Loucy (cell line): ENCODE measurements around the gene TIGIT.

Experiments
- EZH2phosphoT487 ChIP-seq: fragments of 200-600 bp; IDR thresholded peaks from 2 replicates; pipeline ENCODE4 v1.6.1; 2018; ENCODE audit warnings: antibody characterized with exemption, mild to moderate bottlenecking, moderate library complexity, borderline replicate concordance
- TF ChIP-seq, protein P1 (sequence below): fragments of 200-600 bp; sonication (generic); conservative IDR thresholded peaks from 2 replicates; pipeline ENCODE4 v1.5.1; 2014; ENCODE audit warnings: mild to moderate bottlenecking, antibody characterized with exemption, low read length

DNA sequence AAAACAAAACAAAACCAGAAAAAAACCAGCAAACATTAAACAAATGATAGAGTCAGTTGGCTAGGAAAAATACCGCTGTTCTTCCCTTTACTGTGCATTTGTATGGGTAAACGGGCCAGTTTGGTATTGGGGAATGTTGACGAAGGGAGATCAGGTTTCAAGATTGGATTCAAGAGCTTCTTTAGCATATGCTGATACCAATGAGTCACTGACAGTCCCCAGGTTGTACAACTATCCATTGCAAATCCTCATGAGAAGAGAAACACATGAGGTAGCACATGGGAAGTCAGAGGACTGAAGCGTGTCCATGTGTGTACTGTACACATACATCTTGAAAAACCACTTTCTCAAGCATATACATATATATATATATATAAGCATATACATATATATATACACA, 25.6 kb downstream of the TIGIT start:
- TF ChIP-seq, protein P1, sequence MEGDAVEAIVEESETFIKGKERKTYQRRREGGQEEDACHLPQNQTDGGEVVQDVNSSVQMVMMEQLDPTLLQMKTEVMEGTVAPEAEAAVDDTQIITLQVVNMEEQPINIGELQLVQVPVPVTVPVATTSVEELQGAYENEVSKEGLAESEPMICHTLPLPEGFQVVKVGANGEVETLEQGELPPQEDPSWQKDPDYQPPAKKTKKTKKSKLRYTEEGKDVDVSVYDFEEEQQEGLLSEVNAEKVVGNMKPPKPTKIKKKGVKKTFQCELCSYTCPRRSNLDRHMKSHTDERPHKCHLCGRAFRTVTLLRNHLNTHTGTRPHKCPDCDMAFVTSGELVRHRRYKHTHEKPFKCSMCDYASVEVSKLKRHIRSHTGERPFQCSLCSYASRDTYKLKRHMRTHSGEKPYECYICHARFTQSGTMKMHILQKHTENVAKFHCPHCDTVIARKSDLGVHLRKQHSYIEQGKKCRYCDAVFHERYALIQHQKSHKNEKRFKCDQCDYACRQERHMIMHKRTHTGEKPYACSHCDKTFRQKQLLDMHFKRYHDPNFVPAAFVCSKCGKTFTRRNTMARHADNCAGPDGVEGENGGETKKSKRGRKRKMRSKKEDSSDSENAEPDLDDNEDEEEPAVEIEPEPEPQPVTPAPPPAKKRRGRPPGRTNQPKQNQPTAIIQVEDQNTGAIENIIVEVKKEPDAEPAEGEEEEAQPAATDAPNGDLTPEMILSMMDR = no peak
- no peak for TF ChIP-seq EZH2phosphoT487
